SK-N-MC (cell line): ENCODE results near the gene TADA2B.
"Not testable (repeated sequence)": the region's sequence is repeated elsewhere in the genome, so short reads cannot be mapped to it uniquely, and the experiment has no call there.

Experiments used
- DNase-seq: peaks from one replicate; pipeline ENCODE4 v3.0.0-alpha.2; 2011; ENCODE audit warnings: low read depth, low spot score
- H3K27ac ChIP-seq: fragments of 200-600 bp; sonication (generic); 2 replicates; pipeline ENCODE4 v1.5.1; 2016; ENCODE audit warnings: mixed run types
- H3K36me3 ChIP-seq: fragments of 200-600 bp; sonication (generic); 2 replicates; pipeline ENCODE4 v1.6.1; 2017; ENCODE audit warnings: antibody characterized with exemption, low read length, mixed read lengths; ENCODE audit not compliant: insufficient read depth
- H3K4me3 ChIP-seq: fragments of 200-600 bp; sonication (generic); 2 replicates; pipeline ENCODE4 v1.5.1; 2016
- H3K9ac ChIP-seq: fragments of 200-600 bp; sonication (generic); 2 replicates; pipeline ENCODE4 v1.8.0; 2017; ENCODE audit warnings: mixed run types, mixed read lengths; ENCODE audit not compliant: insufficient read length
- H3K9me3 ChIP-seq: fragments of 200-600 bp; sonication (generic); 2 replicates; pipeline ENCODE4 v1.6.1; 2017; ENCODE audit warnings: low read depth, mild to moderate bottlenecking, antibody characterized with exemption, low read length, moderate library complexity, mixed read lengths
- EZH2 ChIP-seq: fragments of 200-600 bp; sonication (generic); IDR thresholded peaks from one replicate; pipeline ENCODE4 v1.6.1; 2017; ENCODE audit warnings: antibody characterized with exemption
- FOXP2 ChIP-seq: optimal IDR thresholded peaks from 2 replicates; pipeline ENCODE3; 2011; ENCODE audit warnings: mild to moderate bottlenecking, moderate library complexity; ENCODE audit not compliant: insufficient read depth; ENCODE audit errors: extremely low read length, control extremely low read depth
- POLR2AphosphoS5 ChIP-seq: IDR thresholded peaks from 2 replicates; pipeline ENCODE4 v1.6.1; 2012; ENCODE audit warnings: mild to moderate bottlenecking, low read depth, low read length, borderline replicate concordance

Gene TADA2B

DNA sequence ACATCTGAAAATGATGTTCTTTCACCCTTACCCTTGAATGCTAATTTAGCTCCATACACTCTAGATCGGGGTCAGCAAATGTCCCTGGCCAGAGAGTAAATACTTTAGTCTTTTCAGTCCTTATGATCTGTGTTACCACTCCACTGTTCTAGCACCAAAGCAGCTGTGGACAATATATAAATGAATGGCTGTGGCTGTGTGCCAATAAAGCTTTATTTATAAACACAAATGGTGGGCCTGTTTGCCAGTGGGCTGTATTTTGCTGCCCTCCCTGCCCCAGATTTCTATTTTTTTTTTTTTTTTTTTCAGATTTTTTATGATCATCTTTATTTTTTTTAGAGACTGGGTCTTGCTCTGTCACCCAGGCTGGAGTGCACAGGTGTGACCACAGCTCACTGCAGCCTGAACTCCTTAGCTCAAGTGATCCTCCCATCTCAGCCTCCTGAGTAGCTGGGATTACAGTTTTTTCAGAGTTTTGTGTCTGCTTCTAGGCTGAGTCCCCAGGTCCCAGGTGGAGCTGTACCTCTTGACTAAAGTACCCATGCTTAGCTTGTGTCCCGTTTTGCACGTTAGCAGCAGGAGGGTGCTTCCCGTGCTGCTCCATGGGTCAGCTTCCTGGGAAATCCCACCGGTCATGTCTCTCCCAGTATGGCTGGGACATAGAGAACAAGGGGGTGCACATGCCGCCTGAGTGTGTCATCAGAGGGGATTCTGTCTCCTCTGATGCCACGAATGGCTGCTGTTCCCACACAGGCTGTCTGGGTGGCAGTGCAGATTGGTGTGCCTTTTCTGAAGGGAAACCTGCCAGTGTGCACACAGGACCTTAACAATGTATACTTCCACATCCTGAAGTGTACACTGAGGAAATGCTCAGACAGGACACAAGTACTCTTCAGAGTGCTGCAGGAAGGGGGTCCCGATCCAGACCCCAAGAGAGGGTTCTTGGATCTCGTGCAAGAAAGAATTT lies 40.7 kb downstream of the TADA2B start:
- Histone ChIP-seq H3K9ac (no peak overlapping the region), H3K4me3 (no peak overlapping the region), H3K9me3 (no peaks in the 10 kb centered on the region), H3K36me3 (no peaks in the 10 kb centered on the region), H3K27ac (no peak overlapping the region)
- DNase-seq: no peak
- TF ChIP-seq EZH2 (no peak), POLR2AphosphoS5 (no peak), FOXP2 (no peak)

DNA sequence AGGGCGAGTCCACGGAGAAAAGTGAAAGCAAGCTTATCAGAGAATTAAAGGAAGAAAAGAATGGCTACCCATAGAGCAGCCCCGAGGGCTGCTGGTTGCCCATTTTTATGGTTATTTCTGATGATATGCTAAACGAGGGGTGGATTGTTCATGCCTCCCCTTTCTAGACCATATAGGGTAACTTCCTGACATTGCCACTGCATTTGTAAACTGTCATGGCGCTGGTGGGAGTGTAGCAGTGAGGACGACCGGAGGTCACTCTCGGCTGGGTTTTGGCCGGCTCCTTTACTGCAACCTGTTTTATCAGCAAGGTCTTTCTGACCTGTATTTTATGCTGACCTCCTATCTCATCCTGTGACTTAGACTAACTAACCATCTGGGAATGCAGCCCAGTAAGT lies 41.4 kb downstream of the TADA2B start:
- H3K4me3 ChIP-seq, H3K27ac ChIP-seq, H3K9me3 ChIP-seq, H3K9ac ChIP-seq, H3K36me3 ChIP-seq, DNase-seq: not testable (repeated sequence)

DNA sequence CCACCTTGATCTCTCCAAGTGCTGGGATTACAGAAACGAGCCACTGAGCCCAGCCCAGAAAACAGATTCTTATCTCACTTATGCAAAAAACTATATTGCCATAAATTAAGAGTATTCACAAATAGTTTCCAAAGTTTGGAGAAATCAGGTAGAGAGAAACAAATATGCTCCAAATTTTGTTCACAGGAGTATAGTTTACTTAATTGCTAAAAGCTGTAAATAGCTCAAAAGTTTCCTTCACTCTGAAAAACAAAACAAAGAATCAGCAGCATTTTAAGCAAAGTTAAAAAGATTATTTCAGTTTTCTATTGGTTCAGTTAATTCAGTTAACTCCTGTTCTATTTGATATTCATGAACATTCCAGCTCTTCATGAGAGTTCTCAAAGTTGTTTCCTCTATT lies 43.2 kb downstream of the TADA2B start:
- Histone ChIP-seq H3K9ac (no peak overlapping the region), H3K4me3 (no peak overlapping the region), H3K27ac (no peak overlapping the region), H3K9me3 (no peaks in the 10 kb centered on the region), H3K36me3 (no peaks in the 10 kb centered on the region)
- no peak for DNase-seq
- TF ChIP-seq FOXP2 (no peak), POLR2AphosphoS5 (no peak), EZH2 (no peak)

DNA sequence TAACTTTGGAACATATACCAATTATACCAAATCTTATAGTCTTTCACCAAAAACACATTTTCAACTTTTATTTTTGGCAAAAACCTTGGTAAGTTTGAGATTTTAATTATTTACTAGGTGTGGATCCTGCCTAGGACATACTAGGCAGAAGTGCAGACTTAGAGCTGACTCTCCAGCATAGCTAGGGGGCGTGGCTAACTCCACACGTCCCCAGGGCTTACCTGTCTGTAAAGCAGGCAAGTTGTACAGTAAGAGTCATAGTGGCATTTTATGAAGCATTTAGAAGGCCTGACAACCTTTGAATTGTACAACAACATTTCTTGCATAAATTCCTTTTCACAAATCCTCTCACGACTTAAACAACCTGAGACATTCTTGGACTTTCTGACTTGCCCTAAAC lies 43.9 kb downstream of the TADA2B start:
- H3K9ac ChIP-seq: no peak overlapping the region
- no peaks in the 10 kb centered on the region for H3K36me3 ChIP-seq
- TF ChIP-seq FOXP2 (no peak), POLR2AphosphoS5 (no peak), EZH2 (no peak)
- H3K4me3 ChIP-seq: no peak overlapping the region
- DNase-seq: no peak
- no peaks in the 10 kb centered on the region for H3K9me3 ChIP-seq
- no peak overlapping the region for H3K27ac ChIP-seq

DNA sequence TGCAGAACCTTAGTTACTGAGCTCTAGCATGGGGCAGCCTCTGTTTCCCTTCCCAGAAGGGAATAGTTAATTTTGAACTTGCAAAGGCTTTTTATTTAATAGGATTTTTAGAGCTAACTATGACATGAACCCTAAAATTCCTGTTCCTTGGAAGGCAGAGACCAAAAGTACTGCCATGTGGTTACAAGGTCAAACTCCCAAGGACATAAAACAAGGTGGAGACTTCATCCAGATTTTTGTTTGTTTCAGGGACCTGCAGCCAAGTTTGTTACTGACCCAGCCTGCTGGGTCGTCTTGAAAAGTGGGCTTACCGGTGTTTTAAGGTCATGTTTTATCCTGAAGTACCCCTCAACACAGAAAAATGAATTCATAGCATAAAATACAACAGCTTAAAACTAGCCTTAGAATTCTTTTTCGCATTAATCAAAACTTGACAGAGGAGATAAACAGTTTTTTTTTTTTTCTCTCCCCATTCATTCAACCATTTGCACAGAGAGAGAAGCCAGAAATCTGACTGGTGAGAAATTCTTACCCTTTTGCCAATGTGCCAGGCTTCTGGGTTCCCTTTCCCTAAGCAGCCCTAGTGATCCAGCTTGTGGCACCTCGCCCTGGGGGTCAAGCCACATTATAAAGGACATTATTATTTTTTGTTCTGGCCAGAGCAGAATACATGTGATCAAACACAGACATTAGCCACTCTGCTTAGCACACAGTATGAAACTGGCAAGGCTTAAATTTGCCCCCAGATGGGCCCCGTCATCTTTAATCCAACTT lies 46.2 kb downstream of the TADA2B start:
- no peak overlapping the region; the same call in 1 of the 2 replicates for H3K4me3 ChIP-seq
- H3K9ac ChIP-seq: no peak overlapping the region
- no peaks in the 10 kb centered on the region for H3K9me3 ChIP-seq
- H3K27ac ChIP-seq: 0 out of 2 replicates have a peak overlapping the region, but pooled peaks have one; percentile 31
- H3K36me3 ChIP-seq: no peaks in the 10 kb centered on the region
- TF ChIP-seq FOXP2 (no peak), EZH2 (no peak)
- DNase-seq: no peak

DNA sequence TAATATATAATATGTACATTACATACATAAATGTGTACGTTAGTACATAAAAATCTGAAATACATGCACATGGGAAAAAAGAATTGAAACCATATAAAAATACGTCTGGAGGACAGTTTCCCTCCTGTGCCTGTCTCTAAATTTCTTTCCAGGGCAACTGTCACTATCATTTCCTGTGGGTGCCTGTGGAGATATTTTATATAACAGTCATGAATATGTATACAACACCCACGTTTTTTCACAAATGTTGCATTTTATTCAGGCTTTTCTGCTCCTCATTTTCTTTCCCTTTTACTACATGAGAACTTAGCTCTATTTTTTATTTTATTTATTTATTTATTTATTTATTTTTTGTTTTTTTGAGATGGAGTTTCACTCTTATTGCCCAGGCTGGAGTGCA lies 48.9 kb downstream of the TADA2B start:
- peak; percentile 20 for DNase-seq
- Histone ChIP-seq H3K4me3 (no peak overlapping the region), H3K9ac (no peak overlapping the region), H3K27ac (no peak overlapping the region), H3K9me3 (no peaks in the 10 kb centered on the region), H3K36me3 (no peaks in the 10 kb centered on the region)
- TF ChIP-seq POLR2AphosphoS5 (no peak), FOXP2 (no peak), EZH2 (no peak)

DNA sequence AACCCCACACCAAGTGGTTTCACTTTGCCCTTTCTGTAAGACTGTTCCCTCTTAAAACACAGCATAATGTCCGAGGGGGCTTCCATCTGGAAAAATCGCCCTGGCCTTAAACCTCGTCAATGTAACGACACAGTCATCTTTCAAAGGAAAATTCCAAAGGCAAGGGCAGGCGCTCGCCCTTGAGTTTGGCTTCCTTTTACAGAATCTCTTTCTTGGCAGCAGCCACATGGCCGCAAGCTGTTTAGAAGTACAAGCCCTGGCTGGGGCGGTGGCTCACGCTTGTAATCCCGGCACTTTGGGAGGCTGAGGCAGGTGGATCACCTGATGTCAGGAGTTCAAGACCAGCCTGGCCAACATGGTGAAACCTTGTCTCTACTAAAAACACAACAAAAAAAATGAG lies 51.7 kb downstream of the TADA2B start:
- Histone ChIP-seq H3K9ac (no peak overlapping the region), H3K36me3 (no peaks in the 10 kb centered on the region), H3K4me3 (no peak overlapping the region), H3K27ac (no peak overlapping the region), H3K9me3 (no peaks in the 10 kb centered on the region)
- no peak for DNase-seq
- TF ChIP-seq EZH2: no peak
- TF ChIP-seq POLR2AphosphoS5: no peak
- no peak for TF ChIP-seq FOXP2

DNA sequence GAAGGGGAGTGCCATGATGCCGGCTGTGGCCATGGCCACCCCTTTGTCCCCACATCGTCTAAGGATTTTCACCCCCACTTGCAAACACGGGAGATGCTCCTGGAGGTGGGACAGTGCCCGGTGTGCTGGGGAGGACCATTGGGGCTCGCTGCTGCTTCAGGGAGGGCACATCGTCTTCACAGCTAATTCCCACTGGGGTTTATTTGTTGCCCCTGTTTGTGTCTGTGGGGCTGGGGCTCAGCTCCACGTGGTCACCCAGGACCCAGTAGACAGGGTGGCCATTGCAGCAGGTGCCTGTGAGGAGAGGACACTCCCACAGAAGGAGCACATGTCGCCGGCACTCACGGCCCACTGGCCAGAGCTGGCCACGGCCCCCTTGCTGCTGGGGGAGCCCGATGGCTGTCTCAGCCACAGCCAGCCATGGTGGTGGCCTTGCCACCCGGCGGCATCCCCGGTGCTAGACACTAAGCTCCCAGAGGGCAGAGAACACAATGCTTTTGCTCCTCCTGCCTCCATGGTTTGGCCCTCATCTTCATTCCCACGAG lies 52.5 kb downstream of the TADA2B start:
- Histone ChIP-seq H3K9me3 (no peaks in the 10 kb centered on the region), H3K9ac (no peak overlapping the region), H3K27ac (no peak overlapping the region), H3K4me3 (no peak overlapping the region), H3K36me3 (no peaks in the 10 kb centered on the region)
- TF ChIP-seq POLR2AphosphoS5: no peak
- no peak for TF ChIP-seq EZH2
- no peak for TF ChIP-seq FOXP2
- DNase-seq: no peak
